GF-D8 (cell line): ENCODE results near the gene GTF2H1.
A peak's percentile ranks its signal among the peaks of the same experiment; 100 is the strongest.
"Not testable (repeated sequence)": the region's sequence is repeated elsewhere in the genome, so short reads cannot be mapped to it uniquely, and the experiment has no call there.

Experiments used
- DNase-seq: peaks from one replicate; lab custom pipeline; 2025; lab: John Stamatoyannopoulos, UW

GTF2H1 gene

DNA sequence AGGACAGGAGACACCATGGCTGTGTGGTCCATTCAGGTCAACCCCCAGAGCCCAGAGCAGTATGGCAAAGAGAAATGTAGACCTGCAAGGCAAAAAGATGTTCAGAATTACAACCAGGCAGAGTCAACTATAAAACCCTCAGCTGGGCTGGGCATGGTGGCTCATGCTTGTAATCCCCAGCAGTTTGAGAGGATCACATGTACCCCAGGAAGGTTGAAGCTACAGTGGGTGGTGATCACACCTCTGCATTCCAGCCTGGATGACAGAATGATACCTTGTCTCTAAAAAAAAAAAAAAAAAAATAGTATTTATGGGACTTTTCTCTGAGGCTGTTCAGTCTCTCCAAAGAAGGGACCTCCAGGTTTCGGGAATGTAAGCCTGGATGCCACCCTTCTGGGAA, 53.6 kb downstream of the GTF2H1 start:
- no peak for DNase-seq

DNA sequence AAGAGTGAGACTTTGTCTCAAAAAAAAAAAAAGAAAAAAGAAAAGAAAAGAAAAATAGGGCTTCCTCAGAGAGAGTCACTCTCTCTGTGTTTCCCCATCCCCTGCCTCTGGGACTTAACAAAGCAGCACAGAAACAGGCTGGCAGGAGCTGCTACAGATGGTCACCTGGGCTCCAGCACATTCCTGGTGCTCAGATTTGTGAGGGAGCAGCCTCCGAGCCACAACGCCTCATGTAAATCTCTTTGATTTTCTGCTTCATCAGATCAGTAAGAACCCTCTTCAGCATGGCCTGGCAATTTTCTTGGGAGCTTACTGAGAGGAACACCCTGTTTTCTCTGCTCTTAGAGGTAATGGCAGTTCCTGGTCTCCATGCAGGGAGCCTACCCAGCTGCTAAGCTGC, 56.8 kb downstream of the GTF2H1 start:
- no peak for DNase-seq

DNA sequence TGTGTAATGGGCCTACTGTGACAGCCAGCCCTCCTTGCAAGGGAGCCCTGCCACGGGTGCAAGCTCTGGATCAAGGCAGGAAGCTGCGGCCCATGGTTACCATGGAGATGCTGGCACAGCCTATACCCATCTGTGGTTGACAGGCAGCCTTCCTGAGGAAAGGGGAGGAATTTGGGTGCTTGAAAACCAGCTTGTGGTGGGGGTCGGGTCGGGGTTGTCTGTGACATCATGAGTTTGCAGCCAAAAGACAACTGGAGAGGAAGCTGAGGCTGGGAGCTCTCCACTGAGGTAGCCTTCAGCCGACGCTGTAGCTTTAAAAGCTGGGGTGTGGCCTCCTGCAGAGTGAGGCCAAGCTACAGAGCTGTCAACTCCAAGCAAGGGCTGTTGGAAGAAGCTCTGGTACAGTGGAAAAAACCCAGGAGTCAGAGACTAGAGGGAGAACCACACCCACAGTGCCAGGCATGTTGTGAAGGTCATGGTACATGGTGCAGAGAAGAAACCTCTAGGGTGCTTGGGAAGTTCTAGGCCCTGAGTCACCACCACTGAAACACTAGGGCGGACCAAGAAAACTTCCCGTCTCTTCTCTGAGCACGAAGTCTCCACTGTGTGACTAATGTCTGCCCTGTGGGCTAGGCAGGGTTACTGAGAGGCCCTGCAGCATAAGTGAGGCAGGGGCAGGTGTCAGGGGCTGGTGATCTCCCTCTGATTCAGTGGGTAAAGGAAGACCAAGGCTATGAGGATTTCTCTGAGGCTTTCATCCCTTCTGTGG, 61.2 kb downstream of the GTF2H1 start:
- DNase-seq: peak; percentile 71

- peak; percentile 19 for DNase-seq
Observed at GRCh38 chr11:18384157-18384641, 61.8 kb downstream of the GTF2H1 start.

DNA sequence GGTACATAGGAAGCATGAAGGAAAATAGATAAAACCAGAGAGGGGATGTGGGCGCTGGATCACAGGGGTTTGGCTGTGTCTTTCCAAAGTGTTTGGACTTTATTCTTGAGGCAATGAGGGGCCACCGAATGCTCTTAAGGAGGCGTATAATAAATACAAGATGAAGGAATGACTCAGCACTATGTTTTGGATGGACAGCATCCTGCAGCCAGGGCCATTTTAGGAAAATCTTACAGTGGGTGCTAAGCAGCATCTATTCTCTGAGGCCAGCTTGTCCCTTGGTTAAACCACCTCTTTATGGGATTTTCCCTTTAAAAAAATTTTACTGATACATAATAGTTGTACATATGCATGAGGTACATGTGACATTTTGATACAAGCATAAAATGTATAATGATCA, 67.7 kb downstream of the GTF2H1 start:
- no peak for DNase-seq

DNA sequence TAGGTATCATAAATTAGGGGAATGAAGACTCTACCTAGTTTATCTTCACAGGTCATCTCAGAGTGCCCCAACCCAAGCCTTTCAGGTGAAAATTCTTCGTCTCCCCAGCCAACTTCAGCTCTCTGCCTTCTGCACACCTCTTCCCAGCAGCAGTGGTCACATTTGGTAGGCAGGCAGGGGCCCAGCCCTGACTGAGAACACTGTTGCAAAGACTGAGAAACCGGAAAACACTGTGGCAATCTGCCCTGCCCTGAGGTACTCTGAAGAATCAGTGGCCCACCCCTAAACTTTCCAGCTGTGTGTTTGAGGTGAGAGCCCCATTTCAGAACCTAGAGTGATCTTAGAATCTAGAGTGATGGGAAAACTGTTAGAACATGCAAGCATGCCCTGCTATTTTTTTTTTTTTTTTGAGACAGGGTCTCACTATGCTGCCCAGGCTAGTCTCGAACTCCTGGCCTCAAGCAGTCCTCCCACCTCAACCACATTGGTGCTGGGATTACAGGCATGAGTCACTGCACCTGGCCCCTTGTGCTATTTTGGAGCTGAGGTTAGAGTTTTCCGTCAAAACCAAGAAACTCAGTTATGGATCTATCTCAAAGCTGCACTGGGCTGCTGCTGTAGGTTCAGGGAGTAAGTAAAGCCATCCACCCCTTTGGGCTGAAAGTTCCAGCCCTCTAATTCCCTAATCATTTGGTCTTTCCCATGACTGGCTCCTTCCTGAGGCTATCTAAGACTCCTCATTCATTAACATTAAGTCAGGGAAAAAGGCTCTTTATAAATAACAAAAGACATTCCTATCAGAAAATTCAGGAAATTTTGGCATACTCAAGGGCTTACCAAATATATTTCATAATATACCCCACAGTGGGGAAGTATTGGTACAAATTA, 70.3 kb downstream of the GTF2H1 start:
- DNase-seq: peak; percentile 12

DNA sequence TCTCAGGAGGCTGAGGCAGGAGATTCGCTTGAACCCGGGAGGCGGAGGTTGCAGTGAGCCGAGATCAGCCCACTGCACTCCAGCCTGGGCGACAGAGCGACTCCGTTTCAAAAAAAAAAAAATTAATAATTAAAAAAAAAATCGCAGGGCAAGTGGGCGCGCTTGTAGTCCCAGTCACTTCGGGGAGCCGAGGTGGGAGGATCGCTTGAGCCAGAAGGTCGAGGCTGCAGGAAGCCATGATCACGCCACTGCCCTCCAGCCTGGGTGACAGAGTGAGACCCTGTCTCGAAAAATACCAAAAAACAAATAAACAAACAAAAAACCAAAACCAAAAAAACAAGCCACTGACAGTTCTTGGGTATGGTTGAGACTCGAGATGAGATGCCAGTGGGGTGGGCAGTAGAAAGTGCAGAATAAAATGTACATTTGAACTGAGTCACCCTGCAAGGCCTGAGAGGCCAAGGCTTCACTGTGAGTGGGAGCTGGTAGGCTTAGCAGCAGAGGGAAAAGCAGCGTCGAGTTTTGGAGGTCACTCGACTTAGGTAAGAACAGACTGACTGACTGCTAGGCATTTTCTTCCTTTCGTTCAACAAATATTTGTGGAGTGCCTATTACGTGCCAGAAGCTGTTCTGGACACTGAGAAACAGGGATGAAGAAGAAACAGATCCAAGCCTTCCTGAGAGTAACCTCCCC, 71.4 kb downstream of the GTF2H1 start:
- DNase-seq: no peak

DNA sequence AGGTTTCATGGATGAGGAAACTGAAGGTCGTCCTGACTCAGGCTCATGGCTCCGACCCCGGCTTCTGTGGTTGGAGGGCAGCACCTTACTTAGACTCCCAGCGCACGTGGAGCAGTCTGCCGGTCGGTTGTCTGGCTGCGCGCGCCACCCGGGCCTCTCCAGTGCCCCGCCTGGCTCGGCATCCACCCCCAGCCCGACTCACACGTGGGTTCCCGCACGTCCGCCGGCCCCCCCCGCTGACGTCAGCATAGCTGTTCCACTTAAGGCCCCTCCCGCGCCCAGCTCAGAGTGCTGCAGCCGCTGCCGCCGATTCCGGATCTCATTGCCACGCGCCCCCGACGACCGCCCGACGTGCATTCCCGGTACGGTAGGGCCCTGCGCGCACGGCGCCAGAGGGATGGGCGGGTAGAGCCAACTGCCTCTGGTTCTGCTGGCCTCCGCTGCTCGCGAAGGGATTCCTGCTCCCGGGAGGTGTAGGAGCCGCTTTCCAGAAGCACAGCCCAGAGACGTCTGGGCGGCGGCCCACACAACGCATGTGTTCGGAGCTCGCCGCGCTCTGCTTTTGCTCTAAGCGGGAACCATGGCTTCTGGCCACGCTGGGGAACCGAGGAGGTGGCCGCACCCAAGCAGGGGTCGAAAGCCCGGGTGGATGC, 72.0 kb downstream of the GTF2H1 start, which contains the start of gene LDHA:
TSS of gene LDHA (plus strand) at position 289 of the 653 bp plus-strand sequence. CDS start 2,280 bp downstream, outside the sequence.
- DNase-seq: peak; percentile 70

- DNase-seq: no peak
Observed at GRCh38 chr11:18394928-18395734, 72.8 kb downstream of the GTF2H1 start.

DNA sequence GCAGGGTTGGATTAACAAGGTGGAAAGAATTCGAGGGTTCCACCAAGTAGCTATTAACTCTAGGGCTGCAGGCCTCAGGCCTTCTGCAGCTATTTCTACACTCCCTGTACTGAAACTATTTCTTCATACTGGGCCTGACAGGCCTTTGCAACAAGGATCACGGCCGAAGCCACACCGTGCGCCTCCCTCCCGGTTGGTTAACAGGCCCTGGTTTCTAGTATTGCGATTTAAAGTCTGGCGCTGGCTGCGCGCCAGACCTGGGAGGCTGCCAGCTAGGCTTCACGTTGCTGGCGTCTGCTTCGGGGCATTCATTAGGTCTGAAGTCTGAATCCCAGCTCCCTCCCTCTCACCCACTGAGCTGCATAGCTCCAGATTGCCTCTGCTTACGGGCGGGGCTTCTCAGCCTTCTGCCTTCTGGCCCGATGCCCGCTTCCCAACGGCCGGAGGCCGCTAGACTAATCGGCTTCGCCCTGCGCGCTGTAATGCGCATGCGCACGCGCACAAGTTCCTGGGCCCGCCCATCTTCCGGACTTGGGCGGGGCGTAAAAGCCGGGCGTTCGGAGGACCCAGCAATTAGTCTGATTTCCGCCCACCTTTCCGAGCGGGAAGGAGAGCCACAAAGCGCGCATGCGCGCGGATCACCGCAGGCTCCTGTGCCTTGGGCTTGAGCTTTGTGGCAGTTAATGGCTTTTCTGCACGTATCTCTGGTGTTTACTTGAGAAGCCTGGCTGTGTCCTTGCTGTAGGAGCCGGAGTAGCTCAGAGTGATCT, 73.6 kb downstream of the GTF2H1 start:
- DNase-seq: peak; percentile 85

DNA sequence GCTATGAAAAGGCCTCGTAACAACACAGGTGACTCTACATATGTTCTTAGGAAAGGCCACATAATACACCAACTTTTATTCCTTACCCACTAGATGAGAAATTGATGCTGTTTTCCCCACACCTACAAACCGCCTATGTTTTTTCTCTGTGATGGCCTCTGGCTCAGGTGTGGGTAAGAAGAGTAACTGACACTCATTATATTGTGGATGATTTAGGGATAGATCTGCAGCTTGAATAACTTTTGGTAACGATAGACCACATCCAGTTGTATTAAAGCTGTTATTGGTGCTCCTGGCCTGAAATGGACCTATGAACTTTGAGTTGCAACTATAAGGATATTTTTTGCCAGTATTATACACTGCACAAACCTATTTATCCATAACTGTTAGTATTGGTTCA, 75.6 kb downstream of the GTF2H1 start:
- DNase-seq: no peak

DNA sequence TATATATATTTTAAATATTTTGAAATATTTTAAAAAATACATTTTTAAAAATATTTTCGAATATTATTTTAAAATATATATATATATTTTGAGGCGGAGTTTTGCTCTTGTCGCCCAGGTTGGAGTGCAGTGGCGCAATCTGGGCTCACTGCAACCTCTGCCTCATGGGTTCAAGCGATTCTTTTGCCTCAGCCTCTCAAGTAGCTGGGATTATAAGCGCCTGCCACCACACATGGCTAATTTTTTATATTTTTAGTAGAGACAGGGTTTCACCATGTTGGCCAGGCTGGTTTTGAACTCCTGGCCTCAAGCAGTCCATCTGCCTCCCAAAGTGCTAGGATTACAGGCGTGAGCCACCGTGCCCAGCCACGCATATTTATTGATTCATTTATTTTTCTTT, 78.7 kb downstream of the GTF2H1 start:
- not testable (repeated sequence) for DNase-seq

- no peak for DNase-seq
Observed at GRCh38 chr11:18404062-18404461, 81.7 kb downstream of the GTF2H1 start.

DNA sequence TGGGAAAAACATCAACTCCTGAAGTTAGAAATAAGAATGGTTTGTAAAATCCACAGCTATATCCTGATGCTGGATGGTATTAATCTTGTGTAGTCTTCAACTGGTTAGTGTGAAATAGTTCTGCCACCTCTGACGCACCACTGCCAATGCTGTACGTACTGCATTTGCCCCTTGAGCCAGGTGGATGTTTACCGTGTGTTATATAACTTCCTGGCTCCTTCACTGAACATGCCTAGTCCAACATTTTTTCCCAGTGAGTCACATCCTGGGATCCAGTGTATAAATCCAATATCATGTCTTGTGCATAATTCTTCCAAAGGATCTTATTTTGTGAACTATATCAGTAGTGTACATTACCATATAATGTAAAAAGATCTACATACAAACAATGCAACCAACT, 85.0 kb downstream of the GTF2H1 start:
- not testable (repeated sequence) for DNase-seq

DNA sequence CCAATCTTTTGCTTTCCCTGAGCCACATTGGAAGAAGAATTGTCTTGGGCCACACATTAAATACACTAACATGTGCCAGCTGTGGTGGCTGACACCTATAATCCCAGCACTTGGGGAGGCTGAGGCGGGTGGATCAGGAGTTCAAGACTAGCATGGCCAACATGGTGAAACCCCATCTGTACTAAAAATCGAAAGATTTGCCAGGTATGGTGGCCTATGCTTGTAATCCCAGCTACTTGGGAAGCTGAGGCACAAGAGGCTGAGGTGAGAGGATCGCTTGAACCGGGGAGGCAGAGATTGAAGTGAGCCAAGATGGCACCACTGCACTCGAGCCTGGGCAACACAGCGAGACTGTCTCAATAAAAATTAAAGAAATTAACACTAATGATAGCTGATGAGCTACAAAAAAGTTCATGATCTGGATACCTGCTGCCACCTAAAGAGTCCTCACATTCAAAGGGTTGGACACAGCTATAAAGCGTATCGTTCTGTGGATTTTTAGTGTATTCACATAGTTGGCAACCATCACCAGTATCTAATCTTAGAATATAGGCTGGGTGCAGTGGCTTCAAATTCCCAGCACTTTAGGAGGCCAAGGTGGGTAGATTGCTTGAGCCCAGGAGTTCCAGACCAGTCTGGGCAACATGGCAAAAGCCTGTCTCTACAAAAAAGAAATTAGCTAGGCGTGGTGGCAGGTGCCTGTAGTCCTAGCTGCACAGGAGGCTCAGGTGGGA, 86.4 kb downstream of the GTF2H1 start:
- no peak for DNase-seq

- no peak for DNase-seq
Observed at GRCh38 chr11:18416459-18416858, 94.1 kb downstream of the GTF2H1 start.
